HCT116 (cell line): Measurements from ENCODE around the gene ZNF521.

Experiments used
- RAD21 ChIP-seq: IDR thresholded peaks from 2 replicates; pipeline ENCODE4 v1.6.1; 2012; ENCODE audit warnings: low read depth, mild to moderate bottlenecking
- ZFX ChIP-seq: fragments of 450-650 bp; IDR thresholded peaks from 2 replicates; pipeline ENCODE4 v1.6.1; 2017

DNA sequence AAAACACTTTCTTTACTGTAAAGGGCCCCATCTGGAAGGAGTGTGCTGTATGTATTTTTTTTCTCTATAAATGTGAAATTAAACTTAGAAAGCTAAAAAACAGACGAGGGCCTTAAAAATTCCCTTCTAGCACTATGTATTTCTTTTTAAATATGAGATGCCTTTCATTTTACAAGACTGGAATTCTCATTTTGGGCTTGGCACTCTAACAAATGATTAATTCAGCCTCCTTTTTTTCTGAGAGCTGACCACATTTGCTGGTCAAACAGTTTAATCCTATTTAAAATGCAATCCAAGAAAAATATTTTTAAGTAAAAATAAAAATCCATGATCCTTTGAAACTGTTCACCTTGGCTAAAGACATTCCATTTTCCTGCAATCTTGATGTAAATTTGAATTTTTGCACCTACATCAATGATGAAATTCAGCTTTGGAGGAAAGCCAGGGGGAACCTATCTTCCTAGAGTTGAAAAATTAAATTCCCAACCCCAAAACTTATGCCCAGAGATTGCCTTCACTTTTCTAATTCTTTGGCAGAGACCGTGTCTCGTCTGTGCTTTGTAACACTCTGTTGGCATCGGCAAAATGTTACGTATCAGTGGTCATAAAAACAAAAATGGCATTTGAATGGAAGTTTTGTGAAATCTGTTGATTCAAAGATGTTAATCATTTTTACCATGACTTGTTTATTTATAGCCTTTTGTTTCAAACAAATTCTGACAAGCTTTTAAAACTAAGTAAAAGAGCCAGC lies 284.5 kb downstream of the ZNF521 start:
- TF ChIP-seq RAD21 (no peak), ZFX (no peak)
